Pancreas (tissue), 10 donors: ENCODE measurements around the gene RNF133. TPM values are rescaled to one million over a fixed set of nuclear protein-coding genes. Genes with fewer than 3 reads are reported as not detected.

Experiments used
- ATAC-seq, 4 donors: fragments of 200-7000 bp; cut with Tn5 transposase; one replicate each; pipeline versions ENCODE4 v1.8.0 to v1.9.1; 2020; ENCODE audit warnings: mild to moderate bottlenecking in 4 of 4, moderate library complexity in 4 of 4
- DNase-seq, 6 donors: peaks; one replicate each; pipeline ENCODE4 v3.0.0-alpha.2; 2020
- FAIRE-seq: peaks from 2 replicates; lab custom pipeline; 2012; peaks lifted over from hg19 to GRCh38; lab: Jason Lieb, UNC
- H3K27ac ChIP-seq, 4 donors: fragments of 200-600 bp; sonication (generic); 1 replicate in 3 of 4; 2 replicates in 1 of 4; pipeline versions ENCODE4 v1.5.0 to v1.8.0; 2020
- H3K27me3 ChIP-seq, 4 donors: fragments of 200-600 bp; one replicate each; pipeline ENCODE4 v1.8.0; 2021
- H3K36me3 ChIP-seq, 3 donors: fragments of 200-600 bp; sonication (generic) in 1 of 3; one replicate each; pipeline versions ENCODE4 v1.5.0 to v1.8.0; 2020 to 2021
- H3K4me1 ChIP-seq, 3 donors: fragments of 200-600 bp; one replicate each; pipeline ENCODE4 v1.8.0; 2021
- H3K4me3 ChIP-seq, 4 donors: fragments of 200-600 bp; sonication (generic) in 2 of 4; one replicate each; pipeline versions ENCODE4 v1.5.0 to v1.8.0; 2020 to 2021
- H3K9me3 ChIP-seq, 4 donors: fragments of 200-600 bp; one replicate each; pipeline ENCODE4 v1.8.0; 2021
- CTCF ChIP-seq, 4 donors: fragments of 200-600 bp; sonication (generic) in 3 of 4; IDR thresholded peaks; one replicate each; pipeline versions ENCODE4 v1.5.0 to v1.8.0; 2021; ENCODE audit warnings: antibody characterized with exemption in 4 of 4
- WGBS, 2 donors: extraction: QIAGEN DNeasy Blood & Tissue Kit; methylation state at CpG; one replicate each; pipeline ENCODE4 v1.1.7; 2013; 5-methylcytosine and 5-hydroxymethylcytosine counted together
- intact Hi-C, 3 donors: fragments of 100-400 bp; cut with DNase I; formaldehyde crosslinking; loops; one replicate each; pipeline versions ENCODE4 v1.11.1 to v1.14.2; 2022
- polyA plus RNA-seq, 2 donors: library from polyadenylated mRNA; stranded (reverse); fragments of 200-250 nt; gene quantifications; one replicate each; pipeline ENCODE4 v1.2.3, GENCODE V29; 2013
- total RNA-seq, 6 donors: library from RNA; stranded (reverse); fragmentation: NEBNext Ultra II Directional in 4 of 6; extraction: Animal tissue kit (Norgen Biotek cat#: 25700) in 4 of 6; gene quantifications; one replicate each; pipeline versions ENCODE4 v1.2.1 to v1.2.4, GENCODE V29; 2021 to 2023
- donor health status: healthy with polysubstance abuse.
- donor health status: DM: no; HTN: no; CAD: no; lungs with moderate emphysema.
- donor health status: DM: no; HTN: no; CAD: no.
- donor health status: control.
- donor health status: control.
- donor health status: Bipolar disorder and iron deficiency.
- donor health status: DM: yes; HTN: yes; CAD: no.
- donor health status: DM: no; HTN: no; CAD: no.
- donor health status: DM: no; HTN: no; CAD: no.
- donor health status: DM: yes; HTN: yes; CAD: no.

RNF133 gene
- total and polyA plus RNA-seq, 8 donors: 0.07 to 1.4 (median 0.79) TPM; not detected in 1

DNA sequence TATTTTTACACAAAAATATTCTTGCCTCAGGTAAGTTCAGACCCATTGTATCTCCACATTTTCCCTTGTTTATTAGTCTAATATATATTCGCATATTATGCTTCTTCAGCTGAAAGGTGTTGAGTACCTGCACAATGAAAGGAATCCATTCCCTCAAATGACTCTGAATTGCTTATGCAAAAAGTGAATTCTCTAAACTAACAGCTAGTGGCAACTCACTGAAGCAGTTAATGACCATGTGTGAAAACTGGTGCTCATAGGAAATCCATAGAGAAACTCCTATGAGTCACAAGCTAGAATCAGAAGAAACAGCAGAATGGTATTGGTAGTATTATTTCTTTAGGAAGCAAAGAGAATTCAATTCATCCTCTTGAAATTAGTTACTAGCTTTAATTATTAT, 37.3 kb upstream of the RNF133 start:
- intact Hi-C loops: no loop called here
- H3K9me3 ChIP-seq: no peaks in the 10 kb centered on the region
- H3K4me1 ChIP-seq: peaks cover 0 to 4% (median 0%) of the 10 kb centered on the region in 3 donors
- ATAC-seq (no peak), DNase-seq (no peak), FAIRE-seq (no peak)
- no peaks in the 10 kb centered on the region for H3K36me3 ChIP-seq
- 97 to 99% methylated on average over 1 of the region's 1 CpG for WGBS, 2 donors
- no peak overlapping the region for H3K27ac ChIP-seq
- no peak overlapping the region for H3K4me3 ChIP-seq
- H3K27me3 ChIP-seq: no peaks in the 10 kb centered on the region
- no peak for TF ChIP-seq CTCF (IDR thresholded peaks at IDR 0.05)

DNA sequence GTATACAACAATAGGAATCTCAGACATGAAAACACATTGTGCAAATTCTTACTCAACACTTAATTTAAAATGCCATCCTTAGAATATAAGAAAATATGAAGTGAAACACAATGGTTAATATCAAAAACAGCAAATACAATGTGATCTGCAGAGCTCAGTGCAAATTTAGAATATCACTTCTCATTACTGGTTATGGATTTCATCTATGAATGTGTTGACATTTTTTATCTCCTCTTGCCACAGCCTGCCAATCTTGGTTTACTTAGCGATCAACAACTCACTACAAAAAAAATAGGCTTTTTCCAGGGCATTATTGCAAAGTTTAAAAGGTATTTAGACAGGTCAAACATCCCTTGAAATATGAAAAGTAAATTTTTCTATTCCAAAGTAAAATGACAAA, 28.8 kb upstream of the RNF133 start:
- Histone ChIP-seq H3K4me1 (peaks cover 8 to 17% (median 10%) of the 10 kb centered on the region in 3 donors), H3K27me3 (no peaks in the 10 kb centered on the region), H3K27ac (no peak overlapping the region), H3K4me3 (no peak overlapping the region), H3K36me3 (no peaks in the 10 kb centered on the region), H3K9me3 (no peaks in the 10 kb centered on the region)
- FAIRE-seq: no peak
- no peak for DNase-seq
- TF ChIP-seq CTCF (IDR thresholded peaks at IDR 0.05): no peak
- 25 to 34% methylated on average over 1 of the region's 1 CpG for WGBS, 2 donors
- intact Hi-C loops: no loop called here
- peak in 1 of 4 donors; percentile 25 for ATAC-seq

- intact Hi-C loops: no loop called here
- no peak for ATAC-seq
- no peak overlapping the region for H3K4me3 ChIP-seq
- H3K27me3 ChIP-seq: no peaks in the 10 kb centered on the region
- FAIRE-seq: no peak
- TF ChIP-seq CTCF (IDR thresholded peaks at IDR 0.05): no peak
- H3K27ac ChIP-seq: no peak overlapping the region
- H3K9me3 ChIP-seq: no peaks in the 10 kb centered on the region
- H3K4me1 ChIP-seq: peaks cover 8 to 17% (median 10%) of the 10 kb centered on the region in 3 donors
- no peaks in the 10 kb centered on the region for H3K36me3 ChIP-seq
- DNase-seq: no peak
These were observed 28.4 kb upstream of the RNF133 start for GRCh38 chr7:122727354-122727753.

- intact Hi-C loops: no loop called here
- no peaks in the 10 kb centered on the region for H3K36me3 ChIP-seq
- H3K27ac ChIP-seq: no peak overlapping the region
- no peak for TF ChIP-seq CTCF (IDR thresholded peaks at IDR 0.05)
- no peak overlapping the region for H3K4me3 ChIP-seq
- ATAC-seq: no peak
- H3K27me3 ChIP-seq: no peaks in the 10 kb centered on the region
- DNase-seq: no peak
- no peaks in the 10 kb centered on the region for H3K9me3 ChIP-seq
- FAIRE-seq: no peak
- WGBS, 2 donors: 39 to 55% methylated on average over 2 of the region's 2 CpGs
- H3K4me1 ChIP-seq: peaks cover 8 to 17% (median 10%) of the 10 kb centered on the region in 3 donors
These were observed 28.0 kb upstream of the RNF133 start for GRCh38 chr7:122726881-122727280.

DNA sequence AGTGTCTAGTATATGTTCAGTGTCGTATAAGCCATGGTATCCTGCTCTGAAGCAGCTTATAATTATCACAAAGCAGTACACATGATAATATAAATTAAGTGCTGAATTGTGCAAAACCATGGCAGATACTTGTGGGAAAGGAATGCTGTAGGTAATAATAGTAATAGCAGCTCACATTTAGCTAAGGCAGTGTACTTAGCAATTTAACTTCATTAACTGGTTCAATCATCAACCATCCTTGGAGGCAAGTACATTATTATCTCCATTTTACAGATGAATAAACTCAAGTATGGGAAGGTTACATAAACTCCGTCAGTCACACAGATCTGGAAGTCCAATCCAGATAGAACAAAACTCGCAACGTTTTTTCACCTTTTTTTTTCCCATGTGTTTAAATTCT, 25.4 kb upstream of the RNF133 start:
- H3K4me3 ChIP-seq: no peak overlapping the region
- 48 to 60% methylated on average over 4 of the region's 4 CpGs for WGBS, 2 donors
- H3K4me1 ChIP-seq: peaks cover 8 to 17% (median 10%) of the 10 kb centered on the region in 3 donors
- FAIRE-seq (no peak), DNase-seq (no peak), ATAC-seq (no peak)
- no peaks in the 10 kb centered on the region for H3K36me3 ChIP-seq
- no peaks in the 10 kb centered on the region for H3K9me3 ChIP-seq
- no peaks in the 10 kb centered on the region for H3K27me3 ChIP-seq
- no peak for TF ChIP-seq CTCF (IDR thresholded peaks at IDR 0.05)
- intact Hi-C loops: no loop called here
- no peak overlapping the region for H3K27ac ChIP-seq
